GM12872 (cell line): ENCODE measurements around the gene CD164L2.

ENCODE experiments used
- CTCF ChIP-seq: IDR thresholded peaks from 3 replicates; pipeline ENCODE4 v1.5.1; 2011; ENCODE audit warnings: low read depth, mild to moderate bottlenecking, low read length, moderate library complexity; ENCODE audit not compliant: insufficient read depth

CD164L2 gene

GRCh38 chr1:27361044-27361402 lies 22.1 kb downstream of the CD164L2 start:
- no peak for TF ChIP-seq CTCF

- no peak for TF ChIP-seq CTCF
These were observed 22.7 kb downstream of the CD164L2 start for GRCh38 chr1:27360159-27361043.

- TF ChIP-seq CTCF, result no peak
These were observed 23.3 kb downstream of the CD164L2 start for GRCh38 chr1:27359822-27360158.

GRCh38 chr1:27358928-27359313 lies 24.2 kb downstream of the CD164L2 start:
- TF ChIP-seq CTCF, result no peak

GRCh38 chr1:27358038-27358927 lies 24.9 kb downstream of the CD164L2 start:
- TF ChIP-seq CTCF, result no peak

- peak; percentile 97 for TF ChIP-seq CTCF
These were observed 25.7 kb downstream of the CD164L2 start for GRCh38 chr1:27357281-27358037.
